ENCODE results near the gene TCF7L1.

The TCF7L1 gene

GRCh38 chr2:85213901-85214512 is 80.8 kb downstream of the TCF7L1 start:
- H3K36me3 Mint-ChIP-seq, result no peaks in the 10 kb centered on the region
- H3K27me3 Mint-ChIP-seq, result peaks cover 8% of the 10 kb centered on the region
- H3K4me1 Mint-ChIP-seq, result no peaks in the 10 kb centered on the region
- no peak overlapping the region for H3K4me3 Mint-ChIP-seq
- H3K9me3 Mint-ChIP-seq, result no peaks in the 10 kb centered on the region
- H3K27ac Mint-ChIP-seq, result peak overlapping the region; percentile 51

- H3K9me3 Mint-ChIP-seq, result no peaks in the 10 kb centered on the region
- H3K4me3 Mint-ChIP-seq, result no peak overlapping the region
- H3K27ac Mint-ChIP-seq, result no peak overlapping the region
- H3K4me1 Mint-ChIP-seq, result no peaks in the 10 kb centered on the region
- no peaks in the 10 kb centered on the region for H3K36me3 Mint-ChIP-seq
- H3K27me3 Mint-ChIP-seq, result peaks cover 8% of the 10 kb centered on the region
These were observed 81.9 kb downstream of the TCF7L1 start for GRCh38 chr2:85215081-85215447.

- peaks cover 8% of the 10 kb centered on the region for H3K27me3 Mint-ChIP-seq
- H3K36me3 Mint-ChIP-seq, result no peaks in the 10 kb centered on the region
- no peak overlapping the region for H3K27ac Mint-ChIP-seq
- no peak overlapping the region for H3K4me3 Mint-ChIP-seq
- no peaks in the 10 kb centered on the region for H3K9me3 Mint-ChIP-seq
- H3K4me1 Mint-ChIP-seq, result no peaks in the 10 kb centered on the region
These were observed 82.5 kb downstream of the TCF7L1 start for GRCh38 chr2:85215448-85216401.

- no peaks in the 10 kb centered on the region for H3K36me3 Mint-ChIP-seq
- H3K4me3 Mint-ChIP-seq, result no peak overlapping the region
- no peaks in the 10 kb centered on the region for H3K4me1 Mint-ChIP-seq
- H3K9me3 Mint-ChIP-seq, result no peaks in the 10 kb centered on the region
- peaks cover 8% of the 10 kb centered on the region for H3K27me3 Mint-ChIP-seq
- no peak overlapping the region for H3K27ac Mint-ChIP-seq
These were observed 83.7 kb downstream of the TCF7L1 start for GRCh38 chr2:85216927-85217326.

DNA sequence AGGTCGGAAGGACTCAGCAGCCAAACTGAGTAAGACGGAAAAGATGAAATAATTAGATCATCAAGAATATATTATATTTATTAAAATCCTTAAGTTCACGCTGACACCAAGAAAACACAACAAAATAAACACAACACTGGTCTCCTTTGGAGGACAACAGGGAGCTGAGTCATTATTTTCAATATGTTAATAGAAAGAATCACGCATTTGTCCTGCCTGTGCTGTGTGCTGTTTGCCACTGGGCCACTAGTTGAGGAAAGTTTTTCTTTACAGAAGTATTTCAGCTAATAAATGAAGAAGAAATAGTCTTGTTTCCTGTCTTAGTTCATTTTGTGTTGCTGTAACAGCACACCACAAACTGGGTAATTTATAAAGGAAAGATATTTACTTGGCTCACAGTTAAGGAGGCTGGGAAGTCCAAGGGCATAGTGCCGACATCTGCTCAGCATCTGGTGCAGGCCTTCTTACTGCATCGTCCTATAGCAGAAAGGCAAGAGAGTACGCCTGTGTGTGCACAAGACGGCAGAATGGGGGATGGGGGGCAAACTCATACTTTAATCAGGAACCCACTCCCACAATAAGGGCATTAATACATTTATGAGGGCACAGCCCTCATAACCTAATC is 88.0 kb downstream of the TCF7L1 start:
- Mint-ChIP-seq H3K27ac (no peak overlapping the region), H3K9me3 (no peaks in the 10 kb centered on the region), H3K4me3 (no peak overlapping the region), H3K27me3 (peaks cover 4% of the 10 kb centered on the region), H3K4me1 (no peaks in the 10 kb centered on the region), H3K36me3 (no peaks in the 10 kb centered on the region)

DNA sequence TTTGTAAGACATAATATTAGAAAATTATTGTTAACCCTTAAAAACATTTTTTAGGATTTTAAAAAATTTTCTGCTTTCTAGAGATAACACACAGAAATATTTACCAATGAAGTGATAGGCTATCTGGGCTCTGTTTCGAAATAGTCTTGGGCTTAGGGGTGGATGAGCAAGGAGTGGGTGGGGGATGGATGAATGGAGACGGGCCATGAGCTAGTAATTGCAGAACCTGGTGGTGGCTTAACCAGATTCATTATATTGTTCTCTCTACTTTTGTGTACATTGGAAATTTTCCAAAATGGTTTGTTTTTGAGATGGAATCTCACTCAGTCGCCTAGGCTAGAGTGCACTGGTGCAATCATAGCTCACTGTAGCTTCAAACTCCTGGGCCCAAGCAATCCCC is 89.6 kb downstream of the TCF7L1 start:
- H3K27ac Mint-ChIP-seq, result no peak overlapping the region
- no peaks in the 10 kb centered on the region for H3K4me1 Mint-ChIP-seq
- no peak overlapping the region for H3K4me3 Mint-ChIP-seq
- H3K36me3 Mint-ChIP-seq, result no peaks in the 10 kb centered on the region
- no peaks in the 10 kb centered on the region for H3K9me3 Mint-ChIP-seq
- peaks cover 6% of the 10 kb centered on the region for H3K27me3 Mint-ChIP-seq

DNA sequence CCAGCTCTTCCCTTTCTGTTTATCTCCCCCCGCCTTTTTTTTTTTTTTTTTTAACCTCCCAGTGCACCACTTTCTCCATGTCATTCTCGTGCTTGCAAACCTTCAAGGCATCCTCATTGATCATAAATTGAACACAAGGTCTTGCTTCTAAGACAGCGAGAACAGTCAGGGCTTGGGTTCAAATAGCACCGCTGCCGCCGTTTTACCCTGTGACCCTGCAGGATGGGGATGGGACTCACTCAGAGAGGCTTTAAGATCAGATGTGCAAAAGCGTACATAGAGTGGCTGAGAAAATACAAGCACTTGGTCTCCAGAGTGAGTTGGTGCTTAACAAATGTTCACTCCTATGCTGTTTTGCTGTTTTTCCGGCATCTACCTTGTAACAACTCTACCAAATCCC is 93.6 kb downstream of the TCF7L1 start:
- no peak overlapping the region for H3K4me3 Mint-ChIP-seq
- H3K4me1 Mint-ChIP-seq, result no peaks in the 10 kb centered on the region
- no peaks in the 10 kb centered on the region for H3K36me3 Mint-ChIP-seq
- H3K27me3 Mint-ChIP-seq, result peaks cover 6% of the 10 kb centered on the region
- H3K9me3 Mint-ChIP-seq, result no peaks in the 10 kb centered on the region
- H3K27ac Mint-ChIP-seq, result no peak overlapping the region

DNA sequence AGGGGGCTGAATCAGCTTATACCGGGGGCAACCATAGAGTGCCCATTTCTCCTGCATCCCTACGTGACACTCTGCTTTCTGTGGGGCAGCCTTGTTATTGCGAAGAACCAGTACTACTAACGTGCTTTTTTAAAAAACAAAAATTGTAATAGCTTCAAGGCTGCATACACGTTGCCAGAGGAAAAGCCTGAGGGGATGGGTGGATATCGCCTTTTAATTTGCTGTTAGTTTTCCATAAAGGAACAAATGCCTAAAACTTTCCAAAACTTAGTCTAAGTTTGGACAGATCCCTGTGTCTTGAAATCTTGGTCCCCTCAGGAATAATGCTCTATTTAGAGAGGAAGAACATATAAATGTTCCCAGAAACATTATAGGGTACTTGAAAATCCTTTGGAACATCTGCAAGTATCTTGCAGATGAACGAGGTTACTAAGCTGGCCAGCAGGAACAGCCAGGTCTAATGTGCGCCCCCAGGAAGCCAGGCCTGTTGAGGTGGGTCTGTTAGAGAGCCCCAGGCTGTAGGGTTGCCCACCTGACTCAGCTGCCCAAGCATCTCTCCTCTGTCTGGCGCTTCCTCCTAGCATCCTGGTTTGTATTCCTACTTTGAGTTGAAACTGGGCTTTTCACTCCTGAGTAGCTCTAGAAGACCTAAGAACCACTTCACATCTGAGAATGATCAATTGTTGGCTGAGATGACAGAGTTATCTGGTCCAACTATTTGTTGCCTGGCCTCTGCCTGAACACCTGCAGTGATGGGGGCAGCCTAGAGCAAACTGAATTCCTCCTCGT is 97.7 kb downstream of the TCF7L1 start:
- Mint-ChIP-seq H3K9me3 (no peaks in the 10 kb centered on the region), H3K27ac (no peak overlapping the region), H3K27me3 (peaks cover 11% of the 10 kb centered on the region), H3K36me3 (no peaks in the 10 kb centered on the region), H3K4me3 (no peak overlapping the region), H3K4me1 (no peaks in the 10 kb centered on the region)

- H3K9me3 Mint-ChIP-seq, result no peaks in the 10 kb centered on the region
- H3K27me3 Mint-ChIP-seq, result peaks cover 11% of the 10 kb centered on the region
- H3K4me3 Mint-ChIP-seq, result no peak overlapping the region
- H3K36me3 Mint-ChIP-seq, result no peaks in the 10 kb centered on the region
- no peaks in the 10 kb centered on the region for H3K4me1 Mint-ChIP-seq
- no peak overlapping the region for H3K27ac Mint-ChIP-seq
These were observed 98.2 kb downstream of the TCF7L1 start for GRCh38 chr2:85231468-85231805.

DNA sequence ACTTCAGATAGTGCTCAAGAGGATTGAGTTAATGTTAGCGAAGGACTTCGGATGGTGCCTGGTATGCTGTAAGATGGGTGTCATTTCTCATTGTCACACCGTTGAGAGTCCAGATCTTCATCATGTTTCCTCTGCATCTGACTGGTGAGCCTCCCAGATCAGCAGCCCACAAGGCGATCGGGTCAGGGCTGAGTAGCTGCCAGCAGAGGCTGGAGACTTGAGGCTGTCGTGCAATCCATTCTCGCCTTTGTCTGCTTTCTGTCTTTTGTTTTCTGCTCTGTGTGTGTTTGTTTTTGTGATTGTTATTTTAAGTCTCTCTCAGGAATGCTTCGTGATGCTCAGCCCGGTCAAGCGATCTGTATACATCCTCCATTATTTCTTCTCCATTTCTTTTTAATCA is 98.8 kb downstream of the TCF7L1 start:
- H3K27me3 Mint-ChIP-seq, result peaks cover 11% of the 10 kb centered on the region
- no peaks in the 10 kb centered on the region for H3K4me1 Mint-ChIP-seq
- no peaks in the 10 kb centered on the region for H3K36me3 Mint-ChIP-seq
- H3K9me3 Mint-ChIP-seq, result no peaks in the 10 kb centered on the region
- H3K4me3 Mint-ChIP-seq, result no peak overlapping the region
- no peak overlapping the region for H3K27ac Mint-ChIP-seq

DNA sequence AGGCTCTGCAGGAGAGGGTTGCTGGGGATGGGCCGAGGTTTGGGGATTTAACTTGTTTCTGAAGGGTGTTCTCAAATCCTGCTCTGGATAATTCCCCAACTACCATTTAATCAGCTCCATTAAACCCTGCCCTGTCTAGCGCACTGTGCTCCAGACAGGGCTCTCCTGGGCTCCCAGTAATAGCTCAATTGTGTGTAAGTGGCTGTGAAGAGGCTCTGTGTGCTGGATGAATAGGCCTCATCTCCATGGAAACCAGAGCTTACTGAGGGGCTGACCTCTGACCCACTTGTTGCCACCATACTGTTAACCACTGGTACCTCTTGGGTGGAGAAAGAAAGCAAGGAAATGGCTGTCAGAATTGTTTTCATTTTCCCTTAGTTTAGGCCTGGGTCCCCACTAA is 101.7 kb downstream of the TCF7L1 start:
- no peak overlapping the region for H3K27ac Mint-ChIP-seq
- no peaks in the 10 kb centered on the region for H3K9me3 Mint-ChIP-seq
- H3K4me3 Mint-ChIP-seq, result no peak overlapping the region
- no peaks in the 10 kb centered on the region for H3K36me3 Mint-ChIP-seq
- H3K27me3 Mint-ChIP-seq, result peaks cover 13% of the 10 kb centered on the region
- peaks cover under 1% of the 10 kb centered on the region for H3K4me1 Mint-ChIP-seq

DNA sequence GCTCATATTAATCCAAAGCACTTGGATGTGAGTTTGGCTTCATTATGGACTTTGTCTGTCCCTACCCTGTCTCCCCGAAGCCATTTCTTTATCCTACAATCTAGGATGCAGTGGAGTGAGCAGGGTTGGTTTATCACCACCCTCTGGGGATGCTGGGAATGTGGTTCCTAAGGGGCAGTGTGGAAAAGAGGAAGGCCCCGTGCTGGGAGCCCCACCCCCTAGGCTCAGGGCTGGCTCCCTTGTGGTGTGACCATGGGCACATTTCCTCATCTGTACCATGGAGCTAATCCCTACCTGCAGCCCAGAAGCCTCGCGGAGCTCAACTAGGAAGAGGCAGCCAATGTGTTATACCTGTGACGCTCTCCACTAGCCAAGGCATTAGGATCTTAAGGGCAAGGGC is 102.1 kb downstream of the TCF7L1 start:
- Mint-ChIP-seq H3K4me3 (no peak overlapping the region), H3K27ac (no peak overlapping the region), H3K36me3 (no peaks in the 10 kb centered on the region)

GRCh38 chr2:85236084-85236483 is 102.9 kb downstream of the TCF7L1 start:
- Mint-ChIP-seq H3K4me1 (peaks cover 9% of the 10 kb centered on the region), H3K27ac (no peak overlapping the region), H3K36me3 (no peaks in the 10 kb centered on the region), H3K27me3 (peaks cover 13% of the 10 kb centered on the region), H3K4me3 (no peak overlapping the region), H3K9me3 (no peaks in the 10 kb centered on the region)

More for the DNA sequence above, 102.1 kb downstream of the TCF7L1 start:
- Mint-ChIP-seq H3K4me1 (peaks cover 5% of the 10 kb centered on the region), H3K9me3 (no peaks in the 10 kb centered on the region), H3K27me3 (peaks cover 13% of the 10 kb centered on the region)

GRCh38 chr2:85237849-85238565 is 104.8 kb downstream of the TCF7L1 start:
- Mint-ChIP-seq H3K9me3 (no peaks in the 10 kb centered on the region), H3K4me1 (peaks cover 11% of the 10 kb centered on the region), H3K27me3 (peaks cover 10% of the 10 kb centered on the region), H3K36me3 (no peaks in the 10 kb centered on the region), H3K27ac (peak overlapping the region; percentile 13), H3K4me3 (no peak overlapping the region)

DNA sequence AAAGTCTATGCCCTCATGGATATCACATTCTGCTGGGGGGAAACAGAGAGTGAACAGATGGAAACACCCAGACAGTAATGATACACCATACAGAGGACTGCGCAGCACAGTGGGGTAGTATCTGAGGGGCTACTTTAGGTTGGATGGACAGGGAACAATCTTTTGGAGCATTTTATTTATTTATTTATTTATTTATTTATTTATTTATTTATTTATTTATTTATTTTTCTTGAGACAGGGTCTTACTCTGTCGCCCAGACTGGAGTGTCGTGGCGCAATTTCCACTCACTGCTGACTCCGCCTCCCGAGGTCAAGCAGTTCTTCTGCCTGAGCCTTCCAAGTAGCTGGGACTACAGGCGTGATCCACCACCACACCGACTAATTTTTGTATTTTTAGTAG is 105.4 kb downstream of the TCF7L1 start:
- peaks cover 9% of the 10 kb centered on the region for H3K27me3 Mint-ChIP-seq
- H3K36me3 Mint-ChIP-seq, result no peaks in the 10 kb centered on the region
- H3K9me3 Mint-ChIP-seq, result no peaks in the 10 kb centered on the region
- H3K4me1 Mint-ChIP-seq, result peaks cover 11% of the 10 kb centered on the region
- H3K4me3 Mint-ChIP-seq, result no peak overlapping the region
- peak overlapping the region; percentile 13 for H3K27ac Mint-ChIP-seq

Data from activated naive CD4-positive, alpha-beta T cell treated with anti-CD3 and anti-CD28 coated beads, Interleukin-2, amount 50 U/mL, for 24 hours (primary cell).